Measurements from ENCODE around the gene PLD4. TPM values are rescaled to one million over a fixed set of nuclear protein-coding genes. Genes with fewer than 3 reads are reported as not detected.

Gene PLD4
- total and polyA plus RNA-seq, 9 of the 15 experiments (the other 6 are each of a cell fraction or from before 2014, with no cell fraction given) = 0.18 to 0.24 TPM; not detected in 7

DNA sequence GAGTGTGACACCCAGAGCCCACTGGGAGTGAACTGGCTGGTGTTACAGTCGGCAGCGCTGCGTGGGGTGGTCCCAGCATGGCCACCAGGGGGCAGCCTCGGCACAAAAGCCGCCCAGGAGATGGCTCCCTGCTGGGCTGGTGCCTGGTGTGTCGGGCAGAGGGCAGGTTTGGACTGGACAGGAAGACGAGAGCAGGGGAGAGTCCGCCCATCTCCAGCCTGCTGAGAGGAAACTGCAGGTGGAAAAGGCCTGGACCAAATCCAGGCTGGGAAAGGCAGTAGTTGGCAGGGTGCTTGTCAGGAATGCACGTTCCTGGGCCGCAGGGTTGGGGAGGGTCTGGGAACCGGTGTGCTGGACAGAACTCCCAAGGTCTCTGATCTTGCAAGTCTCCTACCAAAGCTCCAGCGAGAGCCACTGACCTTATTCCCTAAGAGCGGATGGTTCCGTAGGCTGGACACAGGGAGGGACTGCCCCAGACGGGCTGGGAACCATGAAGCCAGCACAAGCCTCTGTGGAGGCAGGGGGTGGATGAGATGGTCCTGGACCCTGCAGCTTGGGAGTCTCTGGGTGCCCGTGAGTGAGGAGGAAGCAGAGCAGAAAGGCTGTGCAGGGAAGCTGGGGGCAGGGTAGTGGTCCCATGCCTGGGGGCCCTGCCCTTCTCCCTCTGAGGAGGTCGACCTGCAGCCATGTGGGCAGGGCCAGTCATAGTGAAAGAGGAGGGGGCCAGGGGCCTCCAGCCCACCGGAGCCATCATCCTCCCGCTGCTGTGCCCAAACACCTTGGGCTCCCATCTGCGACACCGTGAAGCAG is 51.7 kb downstream of the PLD4 start (continued):
- TF ChIP-seq, protein P1, sequence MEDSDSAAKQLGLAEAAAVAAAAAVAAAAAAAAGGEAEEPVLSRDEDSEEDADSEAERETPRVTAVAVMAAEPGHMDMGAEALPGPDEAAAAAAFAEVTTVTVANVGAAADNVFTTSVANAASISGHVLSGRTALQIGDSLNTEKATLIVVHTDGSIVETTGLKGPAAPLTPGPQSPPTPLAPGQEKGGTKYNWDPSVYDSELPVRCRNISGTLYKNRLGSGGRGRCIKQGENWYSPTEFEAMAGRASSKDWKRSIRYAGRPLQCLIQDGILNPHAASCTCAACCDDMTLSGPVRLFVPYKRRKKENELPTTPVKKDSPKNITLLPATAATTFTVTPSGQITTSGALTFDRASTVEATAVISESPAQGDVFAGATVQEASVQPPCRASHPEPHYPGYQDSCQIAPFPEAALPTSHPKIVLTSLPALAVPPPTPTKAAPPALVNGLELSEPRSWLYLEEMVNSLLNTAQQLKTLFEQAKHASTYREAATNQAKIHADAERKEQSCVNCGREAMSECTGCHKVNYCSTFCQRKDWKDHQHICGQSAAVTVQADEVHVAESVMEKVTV (CRISPR knock-in tag; IDR thresholded peaks at IDR 0.05) = peak; percentile 63
- TF ChIP-seq, protein P2, sequence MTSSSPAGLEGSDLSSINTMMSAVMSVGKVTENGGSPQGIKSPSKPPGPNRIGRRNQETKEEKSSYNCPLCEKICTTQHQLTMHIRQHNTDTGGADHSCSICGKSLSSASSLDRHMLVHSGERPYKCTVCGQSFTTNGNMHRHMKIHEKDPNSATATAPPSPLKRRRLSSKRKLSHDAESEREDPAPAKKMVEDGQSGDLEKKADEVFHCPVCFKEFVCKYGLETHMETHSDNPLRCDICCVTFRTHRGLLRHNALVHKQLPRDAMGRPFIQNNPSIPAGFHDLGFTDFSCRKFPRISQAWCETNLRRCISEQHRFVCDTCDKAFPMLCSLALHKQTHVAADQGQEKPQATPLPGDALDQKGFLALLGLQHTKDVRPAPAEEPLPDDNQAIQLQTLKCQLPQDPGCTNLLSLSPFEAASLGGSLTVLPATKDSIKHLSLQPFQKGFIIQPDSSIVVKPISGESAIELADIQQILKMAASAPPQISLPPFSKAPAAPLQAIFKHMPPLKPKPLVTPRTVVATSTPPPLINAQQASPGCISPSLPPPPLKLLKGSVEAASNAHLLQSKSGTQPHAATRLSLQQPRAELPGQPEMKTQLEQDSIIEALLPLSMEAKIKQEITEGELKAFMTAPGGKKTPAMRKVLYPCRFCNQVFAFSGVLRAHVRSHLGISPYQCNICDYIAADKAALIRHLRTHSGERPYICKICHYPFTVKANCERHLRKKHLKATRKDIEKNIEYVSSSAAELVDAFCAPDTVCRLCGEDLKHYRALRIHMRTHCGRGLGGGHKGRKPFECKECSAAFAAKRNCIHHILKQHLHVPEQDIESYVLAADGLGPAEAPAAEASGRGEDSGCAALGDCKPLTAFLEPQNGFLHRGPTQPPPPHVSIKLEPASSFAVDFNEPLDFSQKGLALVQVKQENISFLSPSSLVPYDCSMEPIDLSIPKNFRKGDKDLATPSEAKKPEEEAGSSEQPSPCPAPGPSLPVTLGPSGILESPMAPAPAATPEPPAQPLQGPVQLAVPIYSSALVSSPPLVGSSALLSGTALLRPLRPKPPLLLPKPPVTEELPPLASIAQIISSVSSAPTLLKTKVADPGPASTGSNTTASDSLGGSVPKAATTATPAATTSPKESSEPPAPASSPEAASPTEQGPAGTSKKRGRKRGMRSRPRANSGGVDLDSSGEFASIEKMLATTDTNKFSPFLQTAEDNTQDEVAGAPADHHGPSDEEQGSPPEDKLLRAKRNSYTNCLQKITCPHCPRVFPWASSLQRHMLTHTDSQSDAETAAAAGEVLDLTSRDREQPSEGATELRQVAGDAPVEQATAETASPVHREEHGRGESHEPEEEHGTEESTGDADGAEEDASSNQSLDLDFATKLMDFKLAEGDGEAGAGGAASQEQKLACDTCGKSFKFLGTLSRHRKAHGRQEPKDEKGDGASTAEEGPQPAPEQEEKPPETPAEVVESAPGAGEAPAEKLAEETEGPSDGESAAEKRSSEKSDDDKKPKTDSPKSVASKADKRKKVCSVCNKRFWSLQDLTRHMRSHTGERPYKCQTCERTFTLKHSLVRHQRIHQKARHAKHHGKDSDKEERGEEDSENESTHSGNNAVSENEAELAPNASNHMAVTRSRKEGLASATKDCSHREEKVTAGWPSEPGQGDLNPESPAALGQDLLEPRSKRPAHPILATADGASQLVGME (CRISPR knock-in tag; IDR thresholded peaks at IDR 0.05) = no peak
- TF ChIP-seq RAD21 (CRISPR knock-in tag; conservative IDR thresholded peaks at IDR 0.05 in 1 of 2, IDR thresholded peaks at IDR 0.05 in 1 of 2) (peak; percentile 89 to 97), CC2D1A (IDR thresholded peaks at IDR 0.05) (peak; percentile 84), RNF2 (IDR thresholded peaks at IDR 0.05) (no peak)
- TF ChIP-seq, protein P3, sequence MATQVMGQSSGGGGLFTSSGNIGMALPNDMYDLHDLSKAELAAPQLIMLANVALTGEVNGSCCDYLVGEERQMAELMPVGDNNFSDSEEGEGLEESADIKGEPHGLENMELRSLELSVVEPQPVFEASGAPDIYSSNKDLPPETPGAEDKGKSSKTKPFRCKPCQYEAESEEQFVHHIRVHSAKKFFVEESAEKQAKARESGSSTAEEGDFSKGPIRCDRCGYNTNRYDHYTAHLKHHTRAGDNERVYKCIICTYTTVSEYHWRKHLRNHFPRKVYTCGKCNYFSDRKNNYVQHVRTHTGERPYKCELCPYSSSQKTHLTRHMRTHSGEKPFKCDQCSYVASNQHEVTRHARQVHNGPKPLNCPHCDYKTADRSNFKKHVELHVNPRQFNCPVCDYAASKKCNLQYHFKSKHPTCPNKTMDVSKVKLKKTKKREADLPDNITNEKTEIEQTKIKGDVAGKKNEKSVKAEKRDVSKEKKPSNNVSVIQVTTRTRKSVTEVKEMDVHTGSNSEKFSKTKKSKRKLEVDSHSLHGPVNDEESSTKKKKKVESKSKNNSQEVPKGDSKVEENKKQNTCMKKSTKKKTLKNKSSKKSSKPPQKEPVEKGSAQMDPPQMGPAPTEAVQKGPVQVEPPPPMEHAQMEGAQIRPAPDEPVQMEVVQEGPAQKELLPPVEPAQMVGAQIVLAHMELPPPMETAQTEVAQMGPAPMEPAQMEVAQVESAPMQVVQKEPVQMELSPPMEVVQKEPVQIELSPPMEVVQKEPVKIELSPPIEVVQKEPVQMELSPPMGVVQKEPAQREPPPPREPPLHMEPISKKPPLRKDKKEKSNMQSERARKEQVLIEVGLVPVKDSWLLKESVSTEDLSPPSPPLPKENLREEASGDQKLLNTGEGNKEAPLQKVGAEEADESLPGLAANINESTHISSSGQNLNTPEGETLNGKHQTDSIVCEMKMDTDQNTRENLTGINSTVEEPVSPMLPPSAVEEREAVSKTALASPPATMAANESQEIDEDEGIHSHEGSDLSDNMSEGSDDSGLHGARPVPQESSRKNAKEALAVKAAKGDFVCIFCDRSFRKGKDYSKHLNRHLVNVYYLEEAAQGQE (IDR thresholded peaks at IDR 0.05; ENCODE audit: borderline replicate concordance) = peak; percentile 93
- TF ChIP-seq, protein P3 (CRISPR knock-in tag; IDR thresholded peaks at IDR 0.05; ENCODE audit: low read depth) = no peak
- TF ChIP-seq, protein P4, sequence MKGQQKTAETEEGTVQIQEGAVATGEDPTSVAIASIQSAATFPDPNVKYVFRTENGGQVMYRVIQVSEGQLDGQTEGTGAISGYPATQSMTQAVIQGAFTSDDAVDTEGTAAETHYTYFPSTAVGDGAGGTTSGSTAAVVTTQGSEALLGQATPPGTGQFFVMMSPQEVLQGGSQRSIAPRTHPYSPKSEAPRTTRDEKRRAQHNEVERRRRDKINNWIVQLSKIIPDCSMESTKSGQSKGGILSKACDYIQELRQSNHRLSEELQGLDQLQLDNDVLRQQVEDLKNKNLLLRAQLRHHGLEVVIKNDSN (CRISPR knock-in tag; IDR thresholded peaks at IDR 0.05) = no peak
- TF ChIP-seq, protein P5, sequence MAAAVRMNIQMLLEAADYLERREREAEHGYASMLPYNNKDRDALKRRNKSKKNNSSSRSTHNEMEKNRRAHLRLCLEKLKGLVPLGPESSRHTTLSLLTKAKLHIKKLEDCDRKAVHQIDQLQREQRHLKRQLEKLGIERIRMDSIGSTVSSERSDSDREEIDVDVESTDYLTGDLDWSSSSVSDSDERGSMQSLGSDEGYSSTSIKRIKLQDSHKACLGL (CRISPR knock-in tag; IDR thresholded peaks at IDR 0.05; ENCODE audit: borderline replicate concordance, poor library complexity, severe bottlenecking) = no peak
